NCI-H2029 (cell line): ENCODE data around the gene GREB1.

Experiments used
- DNase-seq: peaks from one replicate; lab custom pipeline; 2025; lab: John Stamatoyannopoulos, UW

The GREB1 gene

GRCh38 chr2:11681722-11682589 lies 148.1 kb downstream of the GREB1 start:
- DNase-seq, result peak; percentile 41

DNA sequence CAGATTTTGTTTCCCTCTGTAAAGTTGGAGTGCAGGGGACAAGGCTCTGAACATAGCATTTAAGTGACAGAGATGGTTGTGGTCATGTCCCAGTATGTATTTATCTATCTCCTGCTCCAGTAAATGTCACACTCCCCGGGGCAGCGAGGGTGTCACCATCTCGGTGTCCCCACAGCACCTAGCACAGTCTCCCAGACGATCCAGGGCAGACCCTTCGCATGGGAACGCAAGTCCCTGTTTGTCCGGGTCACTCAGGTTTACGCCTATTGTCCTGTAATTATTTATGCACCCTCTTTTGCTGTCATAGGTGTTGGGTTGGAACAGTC lies 148.7 kb downstream of the GREB1 start:
- DNase-seq, result no peak

DNA sequence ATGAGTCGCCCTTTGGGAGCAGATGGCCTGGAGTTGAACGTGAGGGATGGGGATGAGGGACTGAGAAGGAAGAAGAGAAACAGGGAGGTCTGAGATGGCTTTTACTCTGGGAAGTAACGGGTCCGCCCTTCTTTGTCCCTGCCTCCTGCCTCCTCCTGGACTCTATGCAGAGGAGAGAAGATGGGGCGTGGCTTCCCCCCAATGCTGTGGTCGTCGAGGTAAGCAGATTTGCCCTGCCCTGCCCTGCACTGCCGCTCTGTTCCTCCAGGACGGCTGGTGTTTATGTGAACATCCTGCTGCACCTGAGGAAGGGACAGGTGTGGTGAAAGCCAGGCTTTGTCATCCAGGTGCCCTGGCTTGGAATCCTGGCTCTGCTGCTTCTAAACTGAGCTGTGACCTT lies 149.6 kb downstream of the GREB1 start:
- no peak for DNase-seq

DNA sequence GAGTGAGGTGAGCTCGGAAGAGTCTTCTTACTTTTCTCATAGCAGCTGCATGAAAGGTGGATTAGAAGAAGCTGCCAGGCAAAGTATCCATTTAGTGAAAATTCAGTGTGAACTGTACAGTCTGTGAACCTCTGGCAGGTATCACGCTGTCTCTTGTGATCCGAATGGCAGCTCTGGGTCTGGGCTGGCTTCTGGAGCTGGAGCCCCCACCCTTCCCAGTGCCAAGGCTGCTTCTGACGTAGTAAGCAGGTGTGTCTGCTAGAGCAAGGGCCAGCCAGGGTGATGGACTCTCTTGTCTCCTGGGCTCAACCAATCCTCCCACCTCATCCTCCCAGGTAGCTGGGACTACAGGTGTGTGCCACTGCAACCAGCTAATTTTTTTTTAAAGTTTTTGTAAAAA lies 150.1 kb downstream of the GREB1 start:
- no peak for DNase-seq

GRCh38 chr2:11684894-11685460 lies 151.1 kb downstream of the GREB1 start:
- DNase-seq, result no peak

GRCh38 chr2:11685906-11686470 lies 152.1 kb downstream of the GREB1 start:
- no peak for DNase-seq

GRCh38 chr2:11687736-11688135 lies 153.9 kb downstream of the GREB1 start:
- no peak for DNase-seq

GRCh38 chr2:11688222-11689069 lies 154.6 kb downstream of the GREB1 start:
- DNase-seq, result peak; percentile 45

GRCh38 chr2:11691076-11691660 lies 157.3 kb downstream of the GREB1 start:
- DNase-seq, result no peak
